Activated CD4-positive, alpha-beta T cell treated with anti-CD3 and anti-CD28 coated beads for 36 hours (primary cell): ENCODE results near the gene BANF2. TPM values are rescaled to one million over a fixed set of nuclear protein-coding genes. Genes with fewer than 3 reads are reported as not detected.

Experiments
- total RNA-seq, 2 experiments: library from RNA; stranded (reverse); gene quantifications; one replicate each; pipeline ENCODE4 v1.2.3, GENCODE V29; 2021

Gene BANF2
- total RNA-seq, 2 experiments from 2014 or later, result not detected

Other genes with a start within 250 kb of the BANF2 start
- under 1 TPM; 0.12 to 0.23 TPM for gene BFSP1, start 168.6 kb upstream of the BANF2 start, total RNA-seq
- 10 to 100 TPM; 66.2 to 68.4 TPM for gene DSTN, start 129.9 kb upstream of the BANF2 start, total RNA-seq
- gene RRBP1, start 17.7 kb upstream of the BANF2 start, total RNA-seq, result 10 to 100 TPM; 21.1 to 24.9 TPM